Neural cell (in vitro differentiated cells): ENCODE results near the gene BABAM2.

Source experiments
- EP300 ChIP-seq: fragments of 450-650 bp; conservative IDR thresholded peaks from 2 replicates; pipeline ENCODE4 v1.6.1; 2014; ENCODE audit warnings: antibody characterized with exemption, mild to moderate bottlenecking, moderate library complexity; ENCODE audit not compliant: poor library complexity, severe bottlenecking
- EZH2 ChIP-seq: fragments of 200-600, 300-800 bp; shearing (Covaris generic), sonication (generic); IDR thresholded peaks from 2 replicates; pipeline ENCODE4 v1.6.1; 2014; ENCODE audit warnings: antibody characterized with exemption, low read length, borderline replicate concordance, mild to moderate bottlenecking; ENCODE audit not compliant: insufficient read depth, poor library complexity, severe bottlenecking
- POLR2AphosphoS5 ChIP-seq: IDR thresholded peaks from 2 replicates; pipeline ENCODE4 v1.6.1; 2012
- RAD21 ChIP-seq: fragments of 450-650 bp; conservative IDR thresholded peaks from 2 replicates; pipeline ENCODE4 v1.6.1; 2014; ENCODE audit warnings: antibody characterized with exemption, mild to moderate bottlenecking, moderate library complexity
- TF ChIP-seq, protein P1 (sequence below): IDR thresholded peaks from 2 replicates; pipeline ENCODE4 v1.6.1; 2012; ENCODE audit warnings: borderline replicate concordance
- TF ChIP-seq, protein P2 (sequence below): fragments of 450-650 bp; IDR thresholded peaks from 2 replicates; pipeline ENCODE4 v1.5.1; 2014; ENCODE audit warnings: antibody characterized with exemption, mild to moderate bottlenecking, moderate library complexity; ENCODE audit not compliant: poor library complexity, severe bottlenecking

DNA sequence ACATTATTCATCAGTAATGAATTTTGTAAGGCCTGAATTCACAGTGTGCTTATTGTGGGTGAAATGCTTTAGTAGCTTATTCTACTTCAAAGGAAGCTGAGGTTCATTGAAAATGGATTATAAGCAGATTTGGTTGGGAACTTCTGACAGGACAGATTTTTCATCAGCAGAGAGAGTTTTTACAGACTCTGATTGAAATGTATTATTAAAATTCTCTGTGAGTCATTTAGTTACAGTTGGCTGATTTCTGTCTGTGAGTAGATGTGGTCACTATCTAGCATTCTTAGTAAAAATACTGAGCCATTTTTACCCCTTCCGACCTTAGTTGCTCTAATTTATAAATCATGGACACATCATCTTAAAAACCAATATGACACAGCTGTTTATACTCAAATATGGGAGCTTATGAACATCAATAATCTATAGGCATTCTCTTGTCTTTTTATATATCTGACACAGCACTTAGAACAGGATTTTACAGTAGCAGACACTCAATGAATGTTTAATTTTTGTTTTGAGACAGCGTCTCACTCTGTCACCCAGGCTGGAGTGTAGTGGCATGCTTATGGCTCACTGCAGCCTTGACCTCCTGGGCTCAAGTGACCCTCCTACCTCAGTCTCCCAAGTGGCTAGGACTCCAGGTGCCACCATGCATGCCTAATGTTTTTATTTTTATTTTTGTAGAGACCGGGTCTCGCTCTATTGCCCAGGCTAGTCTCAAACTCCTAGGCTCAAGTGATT is 239.6 kb downstream of the BABAM2 start:
- TF ChIP-seq, protein P1, sequence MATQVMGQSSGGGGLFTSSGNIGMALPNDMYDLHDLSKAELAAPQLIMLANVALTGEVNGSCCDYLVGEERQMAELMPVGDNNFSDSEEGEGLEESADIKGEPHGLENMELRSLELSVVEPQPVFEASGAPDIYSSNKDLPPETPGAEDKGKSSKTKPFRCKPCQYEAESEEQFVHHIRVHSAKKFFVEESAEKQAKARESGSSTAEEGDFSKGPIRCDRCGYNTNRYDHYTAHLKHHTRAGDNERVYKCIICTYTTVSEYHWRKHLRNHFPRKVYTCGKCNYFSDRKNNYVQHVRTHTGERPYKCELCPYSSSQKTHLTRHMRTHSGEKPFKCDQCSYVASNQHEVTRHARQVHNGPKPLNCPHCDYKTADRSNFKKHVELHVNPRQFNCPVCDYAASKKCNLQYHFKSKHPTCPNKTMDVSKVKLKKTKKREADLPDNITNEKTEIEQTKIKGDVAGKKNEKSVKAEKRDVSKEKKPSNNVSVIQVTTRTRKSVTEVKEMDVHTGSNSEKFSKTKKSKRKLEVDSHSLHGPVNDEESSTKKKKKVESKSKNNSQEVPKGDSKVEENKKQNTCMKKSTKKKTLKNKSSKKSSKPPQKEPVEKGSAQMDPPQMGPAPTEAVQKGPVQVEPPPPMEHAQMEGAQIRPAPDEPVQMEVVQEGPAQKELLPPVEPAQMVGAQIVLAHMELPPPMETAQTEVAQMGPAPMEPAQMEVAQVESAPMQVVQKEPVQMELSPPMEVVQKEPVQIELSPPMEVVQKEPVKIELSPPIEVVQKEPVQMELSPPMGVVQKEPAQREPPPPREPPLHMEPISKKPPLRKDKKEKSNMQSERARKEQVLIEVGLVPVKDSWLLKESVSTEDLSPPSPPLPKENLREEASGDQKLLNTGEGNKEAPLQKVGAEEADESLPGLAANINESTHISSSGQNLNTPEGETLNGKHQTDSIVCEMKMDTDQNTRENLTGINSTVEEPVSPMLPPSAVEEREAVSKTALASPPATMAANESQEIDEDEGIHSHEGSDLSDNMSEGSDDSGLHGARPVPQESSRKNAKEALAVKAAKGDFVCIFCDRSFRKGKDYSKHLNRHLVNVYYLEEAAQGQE, result no peak
- TF ChIP-seq, protein P2, sequence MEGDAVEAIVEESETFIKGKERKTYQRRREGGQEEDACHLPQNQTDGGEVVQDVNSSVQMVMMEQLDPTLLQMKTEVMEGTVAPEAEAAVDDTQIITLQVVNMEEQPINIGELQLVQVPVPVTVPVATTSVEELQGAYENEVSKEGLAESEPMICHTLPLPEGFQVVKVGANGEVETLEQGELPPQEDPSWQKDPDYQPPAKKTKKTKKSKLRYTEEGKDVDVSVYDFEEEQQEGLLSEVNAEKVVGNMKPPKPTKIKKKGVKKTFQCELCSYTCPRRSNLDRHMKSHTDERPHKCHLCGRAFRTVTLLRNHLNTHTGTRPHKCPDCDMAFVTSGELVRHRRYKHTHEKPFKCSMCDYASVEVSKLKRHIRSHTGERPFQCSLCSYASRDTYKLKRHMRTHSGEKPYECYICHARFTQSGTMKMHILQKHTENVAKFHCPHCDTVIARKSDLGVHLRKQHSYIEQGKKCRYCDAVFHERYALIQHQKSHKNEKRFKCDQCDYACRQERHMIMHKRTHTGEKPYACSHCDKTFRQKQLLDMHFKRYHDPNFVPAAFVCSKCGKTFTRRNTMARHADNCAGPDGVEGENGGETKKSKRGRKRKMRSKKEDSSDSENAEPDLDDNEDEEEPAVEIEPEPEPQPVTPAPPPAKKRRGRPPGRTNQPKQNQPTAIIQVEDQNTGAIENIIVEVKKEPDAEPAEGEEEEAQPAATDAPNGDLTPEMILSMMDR, result no peak
- TF ChIP-seq RAD21 (no peak), POLR2AphosphoS5 (no peak), EP300 (no peak), EZH2 (no peak)
